Astrocyte (in vitro differentiated cells and primary cell): ENCODE measurements around the gene CBFB. TPM values are rescaled to one million over a fixed set of nuclear protein-coding genes. Genes with fewer than 3 reads are reported as not detected.

Experiments
- DNase-seq: peaks from one replicate; pipeline ENCODE4 v3.0.0-alpha.2; 2010; ENCODE audit warnings: low read depth
- FAIRE-seq: peaks from 2 replicates; lab custom pipeline; 2011; peaks lifted over from hg19 to GRCh38; lab: Jason Lieb, UNC
- H2AFZ ChIP-seq: 2 replicates; pipeline ENCODE4 v1.6.0; 2012; ENCODE audit warnings: low read depth, low read length, inconsistent platforms
- H3K27ac ChIP-seq: 2 replicates; pipeline ENCODE4 v1.5.1; 2011; ENCODE audit warnings: low read depth, low read length, inconsistent platforms
- H3K27me3 ChIP-seq: 2 replicates; pipeline ENCODE4 v1.6.0; 2011; ENCODE audit warnings: low read length, inconsistent platforms; ENCODE audit not compliant: insufficient read depth
- H3K36me3 ChIP-seq: 2 replicates; pipeline ENCODE4 v1.5.1; 2011; ENCODE audit warnings: low read length, inconsistent platforms; ENCODE audit not compliant: insufficient read depth
- H3K4me1 ChIP-seq: 2 replicates; pipeline ENCODE4 v1.5.1; 2011; ENCODE audit warnings: low read length, inconsistent platforms; ENCODE audit not compliant: insufficient read depth
- H3K4me2 ChIP-seq: 2 replicates; pipeline ENCODE4 v1.6.0; 2012; ENCODE audit warnings: low read length, inconsistent platforms
- H3K4me3 ChIP-seq: 2 replicates; pipeline ENCODE4 v1.5.1; 2011; ENCODE audit warnings: low read depth, mild to moderate bottlenecking, low read length, inconsistent platforms; ENCODE audit not compliant: insufficient read depth
- H3K79me2 ChIP-seq: 2 replicates; pipeline ENCODE4 v1.6.0; 2012; ENCODE audit warnings: mild to moderate bottlenecking, low read length, inconsistent platforms; ENCODE audit not compliant: insufficient read depth
- H3K9ac ChIP-seq: 2 replicates; pipeline ENCODE4 v1.6.0; 2012; ENCODE audit warnings: mild to moderate bottlenecking, low read length, inconsistent platforms
- H3K9me3 ChIP-seq: 2 replicates; pipeline ENCODE4 v1.5.1; 2012; ENCODE audit warnings: low read depth, mild to moderate bottlenecking, low read length, inconsistent platforms; ENCODE audit not compliant: insufficient read depth
- H4K20me1 ChIP-seq: 2 replicates; pipeline ENCODE4 v1.6.0; 2012; ENCODE audit warnings: low read length, inconsistent platforms; ENCODE audit not compliant: insufficient read depth
- H3K27ac Mint-ChIP-seq: one replicate; pipeline ENCODE4 v1.8.0; 2021; ENCODE audit warnings: mild to moderate bottlenecking, mixed read lengths; ENCODE audit not compliant: unreplicated experiment
- H3K27me3 Mint-ChIP-seq: one replicate; pipeline ENCODE4 v1.8.0; 2021; ENCODE audit warnings: low read depth, mixed read lengths; ENCODE audit not compliant: unreplicated experiment
- H3K36me3 Mint-ChIP-seq: one replicate; pipeline ENCODE4 v1.8.0; 2021; ENCODE audit warnings: low read depth, mixed read lengths; ENCODE audit not compliant: unreplicated experiment
- H3K4me1 Mint-ChIP-seq: one replicate; pipeline ENCODE4 v1.8.0; 2021; ENCODE audit warnings: low read depth, mixed read lengths; ENCODE audit not compliant: unreplicated experiment
- H3K4me3 Mint-ChIP-seq: one replicate; pipeline ENCODE4 v1.8.0; 2021; ENCODE audit warnings: mild to moderate bottlenecking, moderate library complexity, mixed read lengths; ENCODE audit not compliant: unreplicated experiment
- H3K9me3 Mint-ChIP-seq: one replicate; pipeline ENCODE4 v1.8.0; 2021; ENCODE audit warnings: mild to moderate bottlenecking, mixed read lengths; ENCODE audit not compliant: unreplicated experiment
- CTCF ChIP-seq: IDR thresholded peaks from 2 replicates; pipeline ENCODE4 v1.5.1; 2011; ENCODE audit warnings: low read depth, mild to moderate bottlenecking, inconsistent platforms, low read length, moderate library complexity; ENCODE audit not compliant: insufficient read depth
- EZH2 ChIP-seq: IDR thresholded peaks from 2 replicates; pipeline ENCODE4 v1.6.1; 2012; ENCODE audit warnings: mild to moderate bottlenecking, low read length, inconsistent platforms; ENCODE audit not compliant: insufficient read depth
- total RNA-seq: library from RNA; stranded (reverse); gene quantifications from 2 replicates; pipeline ENCODE4 v1.2.1, GENCODE V29; 2021

The CBFB gene
- total RNA-seq, 1 donor from 2014 or later, result 104 TPM

GRCh38 chr16:67075331-67075730 lies 46.4 kb downstream of the CBFB start:
- no peaks in the 10 kb centered on the region for H3K27me3 ChIP-seq
- H3K27ac Mint-ChIP-seq, result no peak overlapping the region
- peaks cover 5% of the 10 kb centered on the region for H3K4me1 Mint-ChIP-seq
- H3K4me1 ChIP-seq, result no peaks in the 10 kb centered on the region
- H3K4me3 ChIP-seq, result no peak overlapping the region
- no peaks in the 10 kb centered on the region for H3K9me3 ChIP-seq
- no peak overlapping the region for H3K4me3 Mint-ChIP-seq
- peaks cover 30% of the 10 kb centered on the region for H3K79me2 ChIP-seq
- H2AFZ ChIP-seq, result no peak overlapping the region
- DNase-seq (no peak), FAIRE-seq (no peak)
- H3K36me3 Mint-ChIP-seq, result peaks cover 6% of the 10 kb centered on the region
- H3K27me3 Mint-ChIP-seq, result no peaks in the 10 kb centered on the region
- no peak overlapping the region for H3K9ac ChIP-seq
- H3K36me3 ChIP-seq, result peaks cover 27% of the 10 kb centered on the region
- H3K27ac ChIP-seq, result no peak overlapping the region
- no peak overlapping the region for H3K4me2 ChIP-seq
- TF ChIP-seq EZH2 (no peak), CTCF (no peak)
- H4K20me1 ChIP-seq, result peaks cover 17% of the 10 kb centered on the region
- H3K9me3 Mint-ChIP-seq, result no peaks in the 10 kb centered on the region

- H4K20me1 ChIP-seq, result peaks cover 11% of the 10 kb centered on the region
- peaks cover 19% of the 10 kb centered on the region for H3K36me3 ChIP-seq
- H3K9me3 Mint-ChIP-seq, result no peaks in the 10 kb centered on the region
- no peaks in the 10 kb centered on the region for H3K9me3 ChIP-seq
- H3K9ac ChIP-seq, result no peak overlapping the region
- H3K27me3 Mint-ChIP-seq, result no peaks in the 10 kb centered on the region
- H3K27me3 ChIP-seq, result no peaks in the 10 kb centered on the region
- peaks cover 6% of the 10 kb centered on the region for H3K36me3 Mint-ChIP-seq
- no peak overlapping the region for H3K27ac Mint-ChIP-seq
- TF ChIP-seq EZH2, result no peak
- no peak for TF ChIP-seq CTCF
- peaks cover 27% of the 10 kb centered on the region for H3K79me2 ChIP-seq
- H3K4me2 ChIP-seq, result no peak overlapping the region
- no peak overlapping the region for H2AFZ ChIP-seq
- H3K4me1 ChIP-seq, result no peaks in the 10 kb centered on the region
- FAIRE-seq (no peak), DNase-seq (no peak)
- no peak overlapping the region for H3K27ac ChIP-seq
- no peak overlapping the region for H3K4me3 Mint-ChIP-seq
- H3K4me3 ChIP-seq, result no peak overlapping the region
- H3K4me1 Mint-ChIP-seq, result peaks cover 2% of the 10 kb centered on the region
Observed at GRCh38 chr16:67077871-67078270, 48.9 kb downstream of the CBFB start.

GRCh38 chr16:67082100-67082499 lies 53.2 kb downstream of the CBFB start:
- H3K79me2 ChIP-seq, result peaks cover 22% of the 10 kb centered on the region
- no peaks in the 10 kb centered on the region for H3K27me3 Mint-ChIP-seq

More at GRCh38 chr16:67082100-67082499, 53.2 kb downstream of the CBFB start:
- Mint-ChIP-seq H3K4me3 (no peak overlapping the region), H3K4me1 (peaks cover 5% of the 10 kb centered on the region), H3K9me3 (no peaks in the 10 kb centered on the region), H3K27ac (no peak overlapping the region), H3K36me3 (peaks cover 4% of the 10 kb centered on the region)
- H3K4me3 ChIP-seq, result no peak overlapping the region
- TF ChIP-seq CTCF, result no peak
- no peak for TF ChIP-seq EZH2
- H4K20me1 ChIP-seq, result peaks cover 15% of the 10 kb centered on the region
- no peak overlapping the region for H3K27ac ChIP-seq
- FAIRE-seq (no peak), DNase-seq (no peak)
- no peaks in the 10 kb centered on the region for H3K27me3 ChIP-seq
- H3K36me3 ChIP-seq, result peaks cover 6% of the 10 kb centered on the region
- no peak overlapping the region for H3K4me2 ChIP-seq
- no peak overlapping the region for H2AFZ ChIP-seq
- H3K9ac ChIP-seq, result no peak overlapping the region
- H3K9me3 ChIP-seq, result no peaks in the 10 kb centered on the region
- no peaks in the 10 kb centered on the region for H3K4me1 ChIP-seq
